T-helper 2 cell treated with Interferon-gamma antibody and Interleukin-4, amounts not matched to agents 5 μg/mL and 100 μg/mL, for 36 hours (primary cell): ENCODE results near the gene ZCCHC13.
A peak's percentile ranks its signal among the peaks of the same experiment; 100 is the strongest.

Experiments used
- DNase-seq: peaks from one replicate; pipeline ENCODE4 v3.0.0; 2021; ENCODE audit warnings: low spot score
- H3K27ac Mint-ChIP-seq: one replicate; pipeline ENCODE4 v1.8.0; 2021; ENCODE audit warnings: mild to moderate bottlenecking, mixed read lengths
- H3K27me3 Mint-ChIP-seq: one replicate; pipeline ENCODE4 v1.8.0; 2021; ENCODE audit warnings: low read depth, mixed read lengths
- H3K36me3 Mint-ChIP-seq: one replicate; pipeline ENCODE4 v1.8.0; 2021; ENCODE audit warnings: low read depth, mixed read lengths
- H3K4me1 Mint-ChIP-seq: one replicate; pipeline ENCODE4 v1.8.0; 2021; ENCODE audit warnings: low read depth, mixed read lengths
- H3K4me3 Mint-ChIP-seq: one replicate; pipeline ENCODE4 v1.8.0; 2022; ENCODE audit warnings: mild to moderate bottlenecking, moderate library complexity, mixed read lengths
- H3K9me3 Mint-ChIP-seq: one replicate; pipeline ENCODE4 v1.8.0; 2021; ENCODE audit warnings: mixed read lengths

The ZCCHC13 gene

GRCh38 chrX:74343343-74344279 is 39.6 kb downstream of the ZCCHC13 start:
- Mint-ChIP-seq H3K4me1 (peaks cover 3% of the 10 kb centered on the region), H3K36me3 (no peaks in the 10 kb centered on the region), H3K4me3 (no peak overlapping the region), H3K27ac (no peak overlapping the region), H3K9me3 (no peaks in the 10 kb centered on the region), H3K27me3 (no peaks in the 10 kb centered on the region)
- DNase-seq: peak; percentile 28

- no peak for DNase-seq
- Mint-ChIP-seq H3K27ac (no peak overlapping the region), H3K27me3 (no peaks in the 10 kb centered on the region), H3K36me3 (no peaks in the 10 kb centered on the region), H3K4me1 (peaks cover 3% of the 10 kb centered on the region), H3K9me3 (no peaks in the 10 kb centered on the region), H3K4me3 (no peak overlapping the region)
These were observed 40.3 kb downstream of the ZCCHC13 start for GRCh38 chrX:74344280-74344622.

GRCh38 chrX:74346088-74346487 is 42.1 kb downstream of the ZCCHC13 start:
- Mint-ChIP-seq H3K36me3 (no peaks in the 10 kb centered on the region), H3K4me1 (peaks cover 3% of the 10 kb centered on the region), H3K27ac (no peak overlapping the region), H3K4me3 (no peak overlapping the region), H3K9me3 (no peaks in the 10 kb centered on the region), H3K27me3 (no peaks in the 10 kb centered on the region)
- no peak for DNase-seq

- H3K36me3 Mint-ChIP-seq: no peaks in the 10 kb centered on the region
- DNase-seq: no peak
- H3K9me3 Mint-ChIP-seq: no peaks in the 10 kb centered on the region
- H3K27ac Mint-ChIP-seq: no peak overlapping the region
- peaks cover 6% of the 10 kb centered on the region for H3K4me1 Mint-ChIP-seq
- no peak overlapping the region for H3K4me3 Mint-ChIP-seq
- H3K27me3 Mint-ChIP-seq: no peaks in the 10 kb centered on the region
These were observed 45.4 kb downstream of the ZCCHC13 start for GRCh38 chrX:74349387-74349786.

- Mint-ChIP-seq H3K36me3 (no peaks in the 10 kb centered on the region), H3K4me3 (peak overlapping the region; percentile 57), H3K27ac (no peak overlapping the region), H3K27me3 (no peaks in the 10 kb centered on the region), H3K4me1 (peaks cover 6% of the 10 kb centered on the region), H3K9me3 (no peaks in the 10 kb centered on the region)
- no peak for DNase-seq
These were observed 47.8 kb downstream of the ZCCHC13 start for GRCh38 chrX:74351760-74352159.

- H3K27me3 Mint-ChIP-seq: no peaks in the 10 kb centered on the region
- no peak overlapping the region for H3K4me3 Mint-ChIP-seq
- peaks cover 6% of the 10 kb centered on the region for H3K4me1 Mint-ChIP-seq
- no peaks in the 10 kb centered on the region for H3K9me3 Mint-ChIP-seq
- H3K27ac Mint-ChIP-seq: no peak overlapping the region
- DNase-seq: no peak
- no peaks in the 10 kb centered on the region for H3K36me3 Mint-ChIP-seq
These were observed 50.0 kb downstream of the ZCCHC13 start for GRCh38 chrX:74353984-74354383.
